Measurements from ENCODE around the gene GALNT2. TPM values are rescaled to one million over a fixed set of nuclear protein-coding genes. Genes with fewer than 3 reads are reported as not detected.

GALNT2 gene
- total and polyA plus RNA-seq, 9 of the 15 experiments (the other 6 are each of a cell fraction or from before 2014, with no cell fraction given), result 1.6 to 106 (median 51.9) TPM

DNA sequence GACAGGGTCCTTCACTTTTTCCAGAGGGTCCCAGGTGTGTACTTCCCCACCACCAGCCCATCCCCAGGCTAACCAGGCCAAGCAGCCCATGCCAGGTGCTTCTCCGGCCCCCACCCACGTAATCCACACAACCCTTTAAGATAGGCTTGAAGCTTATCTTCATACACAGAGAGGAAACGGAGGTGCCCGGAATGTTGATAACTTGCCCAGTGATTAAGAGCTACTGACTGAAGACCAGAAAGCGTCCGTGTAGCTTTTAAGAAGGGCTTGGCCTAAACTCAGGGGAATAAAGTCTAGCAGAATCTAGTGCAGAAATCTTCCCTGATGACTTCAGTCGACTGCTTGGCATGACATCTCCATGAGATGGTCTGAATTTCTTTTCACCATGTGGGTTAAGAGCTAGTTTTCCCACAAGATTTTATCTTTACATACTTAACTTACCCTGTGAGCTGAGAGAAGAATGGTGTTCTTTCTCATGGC lies 138.7 kb downstream of the GALNT2 start (continued):
- no peak for TF ChIP-seq NR2C1 (IDR thresholded peaks at IDR 0.05)
- peak; percentile 45; the same call in 1 of the 2 replicates for TF ChIP-seq NR2C1 (tag; IDR thresholded peaks at IDR 0.05)
- TF ChIP-seq, protein P1, sequence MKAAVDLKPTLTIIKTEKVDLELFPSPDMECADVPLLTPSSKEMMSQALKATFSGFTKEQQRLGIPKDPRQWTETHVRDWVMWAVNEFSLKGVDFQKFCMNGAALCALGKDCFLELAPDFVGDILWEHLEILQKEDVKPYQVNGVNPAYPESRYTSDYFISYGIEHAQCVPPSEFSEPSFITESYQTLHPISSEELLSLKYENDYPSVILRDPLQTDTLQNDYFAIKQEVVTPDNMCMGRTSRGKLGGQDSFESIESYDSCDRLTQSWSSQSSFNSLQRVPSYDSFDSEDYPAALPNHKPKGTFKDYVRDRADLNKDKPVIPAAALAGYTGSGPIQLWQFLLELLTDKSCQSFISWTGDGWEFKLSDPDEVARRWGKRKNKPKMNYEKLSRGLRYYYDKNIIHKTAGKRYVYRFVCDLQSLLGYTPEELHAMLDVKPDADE (conservative IDR thresholded peaks at IDR 0.05; ENCODE audit: control insufficient read depth, low read depth, low read length), result no peak; the same call in 1 of the 2 replicates
- no peak for TF ChIP-seq POU5F1 (IDR thresholded peaks at IDR 0.05; ENCODE audit: borderline replicate concordance, low read depth, low read length, partially characterized antibody)
- TF ChIP-seq, protein P2, sequence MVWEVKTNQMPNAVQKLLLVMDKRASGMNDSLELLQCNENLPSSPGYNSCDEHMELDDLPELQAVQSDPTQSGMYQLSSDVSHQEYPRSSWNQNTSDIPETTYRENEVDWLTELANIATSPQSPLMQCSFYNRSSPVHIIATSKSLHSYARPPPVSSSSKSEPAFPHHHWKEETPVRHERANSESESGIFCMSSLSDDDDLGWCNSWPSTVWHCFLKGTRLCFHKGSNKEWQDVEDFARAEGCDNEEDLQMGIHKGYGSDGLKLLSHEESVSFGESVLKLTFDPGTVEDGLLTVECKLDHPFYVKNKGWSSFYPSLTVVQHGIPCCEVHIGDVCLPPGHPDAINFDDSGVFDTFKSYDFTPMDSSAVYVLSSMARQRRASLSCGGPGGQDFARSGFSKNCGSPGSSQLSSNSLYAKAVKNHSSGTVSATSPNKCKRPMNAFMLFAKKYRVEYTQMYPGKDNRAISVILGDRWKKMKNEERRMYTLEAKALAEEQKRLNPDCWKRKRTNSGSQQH (CRISPR knock-in tag; IDR thresholded peaks at IDR 0.05), result 0 out of 2 replicates have a peak, but pooled peaks have one; percentile 17
- 0 out of 2 replicates have a peak, but pooled peaks have one; percentile 50 for TF ChIP-seq MBD2 (IDR thresholded peaks at IDR 0.05; ENCODE audit: borderline replicate concordance, low read depth)
- peak; percentile 39; the same call in 1 of the 2 replicates for TF ChIP-seq CREB1 (IDR thresholded peaks at IDR 0.05)
- TF ChIP-seq CREB1 (CRISPR knock-in tag; IDR thresholded peaks at IDR 0.05), result no peak
- peak; percentile 24; the same call in 1 of the 2 replicates for TF ChIP-seq ZFX (CRISPR knock-in tag; IDR thresholded peaks at IDR 0.05)
- peak; percentile 57; the same call in 1 of the 2 replicates for TF ChIP-seq CC2D1A (IDR thresholded peaks at IDR 0.05)
- TF ChIP-seq, protein P3, sequence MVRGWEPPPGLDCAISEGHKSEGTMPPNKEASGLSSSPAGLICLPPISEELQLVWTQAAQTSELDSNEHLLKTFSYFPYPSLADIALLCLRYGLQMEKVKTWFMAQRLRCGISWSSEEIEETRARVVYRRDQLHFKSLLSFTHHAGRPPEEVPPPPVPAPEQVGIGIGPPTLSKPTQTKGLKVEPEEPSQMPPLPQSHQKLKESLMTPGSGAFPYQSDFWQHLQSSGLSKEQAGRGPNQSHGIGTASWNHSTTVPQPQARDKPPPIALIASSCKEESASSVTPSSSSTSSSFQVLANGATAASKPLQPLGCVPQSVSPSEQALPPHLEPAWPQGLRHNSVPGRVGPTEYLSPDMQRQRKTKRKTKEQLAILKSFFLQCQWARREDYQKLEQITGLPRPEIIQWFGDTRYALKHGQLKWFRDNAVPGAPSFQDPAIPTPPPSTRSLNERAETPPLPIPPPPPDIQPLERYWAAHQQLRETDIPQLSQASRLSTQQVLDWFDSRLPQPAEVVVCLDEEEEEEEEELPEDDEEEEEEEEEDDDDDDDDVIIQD (CRISPR knock-in tag; IDR thresholded peaks at IDR 0.05), result no peak
- TF ChIP-seq RAD51 (IDR thresholded peaks at IDR 0.05; ENCODE audit: borderline replicate concordance, low read depth), result no peak
- no peak for TF ChIP-seq RBM25 (IDR thresholded peaks at IDR 0.05; ENCODE audit: low read depth, low read length, severe bottlenecking)
- peak; percentile 80; the same call in 1 of the 2 replicates for TF ChIP-seq ZBTB7A (IDR thresholded peaks at IDR 0.05; ENCODE audit: borderline replicate concordance, control insufficient read depth, low read depth, low read length)
- TF ChIP-seq, protein P4, sequence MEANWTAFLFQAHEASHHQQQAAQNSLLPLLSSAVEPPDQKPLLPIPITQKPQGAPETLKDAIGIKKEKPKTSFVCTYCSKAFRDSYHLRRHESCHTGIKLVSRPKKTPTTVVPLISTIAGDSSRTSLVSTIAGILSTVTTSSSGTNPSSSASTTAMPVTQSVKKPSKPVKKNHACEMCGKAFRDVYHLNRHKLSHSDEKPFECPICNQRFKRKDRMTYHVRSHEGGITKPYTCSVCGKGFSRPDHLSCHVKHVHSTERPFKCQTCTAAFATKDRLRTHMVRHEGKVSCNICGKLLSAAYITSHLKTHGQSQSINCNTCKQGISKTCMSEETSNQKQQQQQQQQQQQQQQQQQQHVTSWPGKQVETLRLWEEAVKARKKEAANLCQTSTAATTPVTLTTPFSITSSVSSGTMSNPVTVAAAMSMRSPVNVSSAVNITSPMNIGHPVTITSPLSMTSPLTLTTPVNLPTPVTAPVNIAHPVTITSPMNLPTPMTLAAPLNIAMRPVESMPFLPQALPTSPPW (CRISPR knock-in tag; IDR thresholded peaks at IDR 0.05), result peak; percentile 82
- TF ChIP-seq, protein P5, sequence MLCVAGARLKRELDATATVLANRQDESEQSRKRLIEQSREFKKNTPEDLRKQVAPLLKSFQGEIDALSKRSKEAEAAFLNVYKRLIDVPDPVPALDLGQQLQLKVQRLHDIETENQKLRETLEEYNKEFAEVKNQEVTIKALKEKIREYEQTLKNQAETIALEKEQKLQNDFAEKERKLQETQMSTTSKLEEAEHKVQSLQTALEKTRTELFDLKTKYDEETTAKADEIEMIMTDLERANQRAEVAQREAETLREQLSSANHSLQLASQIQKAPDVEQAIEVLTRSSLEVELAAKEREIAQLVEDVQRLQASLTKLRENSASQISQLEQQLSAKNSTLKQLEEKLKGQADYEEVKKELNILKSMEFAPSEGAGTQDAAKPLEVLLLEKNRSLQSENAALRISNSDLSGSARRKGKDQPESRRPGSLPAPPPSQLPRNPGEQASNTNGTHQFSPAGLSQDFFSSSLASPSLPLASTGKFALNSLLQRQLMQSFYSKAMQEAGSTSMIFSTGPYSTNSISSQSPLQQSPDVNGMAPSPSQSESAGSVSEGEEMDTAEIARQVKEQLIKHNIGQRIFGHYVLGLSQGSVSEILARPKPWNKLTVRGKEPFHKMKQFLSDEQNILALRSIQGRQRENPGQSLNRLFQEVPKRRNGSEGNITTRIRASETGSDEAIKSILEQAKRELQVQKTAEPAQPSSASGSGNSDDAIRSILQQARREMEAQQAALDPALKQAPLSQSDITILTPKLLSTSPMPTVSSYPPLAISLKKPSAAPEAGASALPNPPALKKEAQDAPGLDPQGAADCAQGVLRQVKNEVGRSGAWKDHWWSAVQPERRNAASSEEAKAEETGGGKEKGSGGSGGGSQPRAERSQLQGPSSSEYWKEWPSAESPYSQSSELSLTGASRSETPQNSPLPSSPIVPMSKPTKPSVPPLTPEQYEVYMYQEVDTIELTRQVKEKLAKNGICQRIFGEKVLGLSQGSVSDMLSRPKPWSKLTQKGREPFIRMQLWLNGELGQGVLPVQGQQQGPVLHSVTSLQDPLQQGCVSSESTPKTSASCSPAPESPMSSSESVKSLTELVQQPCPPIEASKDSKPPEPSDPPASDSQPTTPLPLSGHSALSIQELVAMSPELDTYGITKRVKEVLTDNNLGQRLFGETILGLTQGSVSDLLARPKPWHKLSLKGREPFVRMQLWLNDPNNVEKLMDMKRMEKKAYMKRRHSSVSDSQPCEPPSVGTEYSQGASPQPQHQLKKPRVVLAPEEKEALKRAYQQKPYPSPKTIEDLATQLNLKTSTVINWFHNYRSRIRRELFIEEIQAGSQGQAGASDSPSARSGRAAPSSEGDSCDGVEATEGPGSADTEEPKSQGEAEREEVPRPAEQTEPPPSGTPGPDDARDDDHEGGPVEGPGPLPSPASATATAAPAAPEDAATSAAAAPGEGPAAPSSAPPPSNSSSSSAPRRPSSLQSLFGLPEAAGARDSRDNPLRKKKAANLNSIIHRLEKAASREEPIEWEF (CRISPR knock-in tag; IDR thresholded peaks at IDR 0.05), result 0 out of 2 replicates have a peak, but pooled peaks have one; percentile 44
- no peak for TF ChIP-seq ZNF707 (CRISPR knock-in tag; conservative IDR thresholded peaks at IDR 0.05)

Data from K562 (cell line).